Measurements from ENCODE around the gene EIF4G2. TPM values are rescaled to one million over a fixed set of nuclear protein-coding genes. Genes with fewer than 3 reads are reported as not detected.

The EIF4G2 gene
- total and polyA plus RNA-seq, 2 of the 8 experiments (the other 6 are each of a cell fraction or from before 2014, with no cell fraction given), result 438 to 964 TPM

- no peaks in the 10 kb centered on the region for H3K23me2 ChIP-seq (ENCODE audit: low read depth, low read length)
- H3K36me3 ChIP-seq (ENCODE audit: control insufficient read depth in 2 of 4, insufficient read depth in 4 of 4, low read length in 3 of 4), result no peaks in the 10 kb centered on the region
- H3K4me2 ChIP-seq (ENCODE audit: insufficient read depth in 1 of 2, low read depth in 2 of 2, low read length in 2 of 2), result no peak overlapping the region
- H3K4ac ChIP-seq (replicated peaks; ENCODE audit: insufficient read length, low read depth, low read length), result no peak overlapping the region
- no peak overlapping the region for H4K91ac ChIP-seq (replicated peaks; ENCODE audit: insufficient read length, low read length)
- H3K79me2 ChIP-seq (ENCODE audit: control insufficient read depth in 1 of 2, insufficient read depth in 2 of 2, low read length in 2 of 2), result no peaks in the 10 kb centered on the region
- no peaks in the 10 kb centered on the region for H3K27me3 ChIP-seq (replicated peaks in 1 of 4; ENCODE audit: control insufficient read depth in 3 of 4, extremely low read depth in 1 of 4, insufficient read depth in 3 of 4, low read length in 3 of 4)
- H3K27ac ChIP-seq (ENCODE audit: low read depth, low read length), result no peak overlapping the region
- no peak overlapping the region for H2AK5ac ChIP-seq (ENCODE audit: low read depth, low read length)
- H2BK12ac ChIP-seq (ENCODE audit: low read depth, low read length), result no peak overlapping the region
- H2AFZ ChIP-seq (ENCODE audit: low read length), result no peak overlapping the region
- H3K14ac ChIP-seq (ENCODE audit: insufficient read length), result no peak overlapping the region
- no peak overlapping the region for H2BK15ac ChIP-seq (ENCODE audit: low read length)
- no peaks in the 10 kb centered on the region for H3K4me1 ChIP-seq (replicated peaks in 1 of 4; ENCODE audit: control insufficient read depth in 3 of 4, insufficient read depth in 4 of 4, low read length in 3 of 4)
- no peak overlapping the region for H4K5ac ChIP-seq (ENCODE audit: insufficient read length, low read depth, low read length)
- no peak overlapping the region for H2BK20ac ChIP-seq (ENCODE audit: low read length)
- H2BK120ac ChIP-seq (replicated peaks; ENCODE audit: low read depth, low read length), result no peak overlapping the region
- DNase-seq (ENCODE audit: low read depth in 1 of 2, low spot score in 2 of 2), result no peak
- FAIRE-seq, result no peak
- H3K9ac ChIP-seq (replicated peaks in 1 of 4; ENCODE audit: extremely low read depth in 1 of 4, low read depth in 3 of 4, low read length in 3 of 4), result no peak overlapping the region
- ChIA-PET POLR2A (ENCODE audit: partially characterized antibody) (interaction anchor here (0.8 kb wide), 1 partner anchor 13 kb away, joined by 3 read pairs; the partner anchor contains the start of gene ZBED5), CTCF (ENCODE audit: partially characterized antibody) (interaction anchor here (1.1 kb wide), 1 partner anchor 52 kb away, joined by 3 read pairs; no protein-coding TSS in a partner anchor)
- H3K4me3 ChIP-seq (ENCODE audit: extremely low read depth in 1 of 4, insufficient read depth in 2 of 4, low read depth in 3 of 4, low read length in 4 of 4), result no peak overlapping the region
- no peak overlapping the region for H2BK5ac ChIP-seq (ENCODE audit: low read depth, low read length)
- H3K56ac ChIP-seq (replicated peaks; ENCODE audit: insufficient read length, low read depth, low read length), result no peak overlapping the region
- no peaks in the 10 kb centered on the region for H4K20me1 ChIP-seq (replicated peaks in 1 of 2; ENCODE audit: control insufficient read depth in 1 of 2, insufficient read depth in 2 of 2, low read length in 2 of 2)
- no peaks in the 10 kb centered on the region for H3K79me1 ChIP-seq (ENCODE audit: low read depth, low read length)
- H3K9me3 ChIP-seq (ENCODE audit: insufficient read depth in 2 of 2, low read depth in 1 of 2, low read length in 1 of 2), result no peaks in the 10 kb centered on the region
- no peak overlapping the region for H3K18ac ChIP-seq (ENCODE audit: extremely low read depth, low read length)
- H4K8ac ChIP-seq (ENCODE audit: extremely low read depth, insufficient read depth, low read length), result no peak overlapping the region
- no peak overlapping the region for H3K23ac ChIP-seq (ENCODE audit: insufficient read length)
- no peak for TF ChIP-seq ZNF274 (IDR thresholded peaks at IDR 0.05; ENCODE audit: borderline replicate concordance, extremely low read depth, low read length)
- no peak for TF ChIP-seq BACH1 (IDR thresholded peaks at IDR 0.05; ENCODE audit: low read length)
These were observed 36.1 kb upstream of the EIF4G2 start for GRCh38 chr11:10844796-10845195.

Data from H1 (cell line).